B cell (primary cell): ENCODE results near the gene TRH. TPM values are rescaled to one million over a fixed set of nuclear protein-coding genes. Genes with fewer than 3 reads are reported as not detected.

Source experiments
- ATAC-seq: fragments of 200-7000 bp; cut with Tn5 transposase; one replicate; pipeline ENCODE4 v1.10.0; 2021; ENCODE audit warnings: low read depth, mild to moderate bottlenecking, moderate number of reproducible peaks, moderate library complexity
- CTCF ChIA-PET: fragments of 350-600 bp; sonication (Branson Sonifier 250); formaldehyde crosslinking; loops from one replicate; lab custom pipeline; 2021; ENCODE audit warnings: antibody characterized with exemption, inconsistent platforms; lab: Charles Lee
- POLR2A ChIA-PET: fragments of 350-600 bp; sonication (Branson Sonifier 250); formaldehyde crosslinking; loops from one replicate; lab custom pipeline; 2021; ENCODE audit warnings: antibody characterized with exemption; lab: Charles Lee
- DNase-seq: peaks from one replicate; pipeline ENCODE4 v3.0.0; 2013
- H2AFZ ChIP-seq: 2 replicates; pipeline ENCODE4 v1.6.1; 2012; ENCODE audit warnings: mild to moderate bottlenecking, low read depth, low read length; ENCODE audit not compliant: insufficient read depth, poor library complexity, severe bottlenecking
- H3K27ac ChIP-seq, 2 donors: 1 replicate in 1 of 2; 2 replicates in 1 of 2; pipeline ENCODE4 v1.5.1; 2012 to 2013; ENCODE audit warnings: low read length in 2 of 2, mild to moderate bottlenecking in 2 of 2, moderate library complexity in 1 of 2
- H3K27me3 ChIP-seq, 4 experiments: fragments of 200-600 bp in 1 of 4; sonication (generic) in 1 of 4; replicated peaks in 1 of 4; 1 replicate in 2 of 4; 2 replicates in 2 of 4; pipeline versions ENCODE4 v1.6.1 to v1.7.0; 2013 to 2016; ENCODE audit warnings: low read length in 3 of 4, mild to moderate bottlenecking in 2 of 4, mixed read lengths in 1 of 4, moderate library complexity in 1 of 4; ENCODE audit not compliant: insufficient read depth in 4 of 4, control insufficient read depth in 3 of 4; ENCODE audit errors: control extremely low read depth in 1 of 4
- H3K36me3 ChIP-seq, 2 experiments: replicated peaks in 1 of 2; 1 replicate in 1 of 2; 2 replicates in 1 of 2; pipeline versions ENCODE4 v1.6.1 to v1.7.1; 2013; ENCODE audit warnings: low read length in 1 of 2; ENCODE audit not compliant: insufficient read depth in 2 of 2, control insufficient read depth in 1 of 2; ENCODE audit errors: control extremely low read depth in 1 of 2, extremely low read depth in 1 of 2
- H3K4me1 ChIP-seq, 2 donors: fragments of 200-600 bp in 1 of 2; sonication (generic) in 1 of 2; 1 replicate in 1 of 2; 2 replicates in 1 of 2; pipeline versions ENCODE4 v1.5.1 to v1.6.1; 2013 to 2017; ENCODE audit warnings: low read length in 2 of 2; ENCODE audit not compliant: control insufficient read depth in 2 of 2, insufficient read depth in 2 of 2
- H3K4me2 ChIP-seq: replicated peaks from 2 replicates; pipeline ENCODE3; 2012; ENCODE audit warnings: mild to moderate bottlenecking, low read depth, low read length; ENCODE audit not compliant: poor library complexity, severe bottlenecking
- H3K4me3 ChIP-seq, 5 experiments: fragments of 200-600 bp in 1 of 5; sonication (generic) in 1 of 5; 1 replicate in 3 of 5; 2 replicates in 2 of 5; pipeline versions ENCODE4 v1.5.1 to v1.7.0; 2011 to 2016; ENCODE audit warnings: low read length in 4 of 5, mild to moderate bottlenecking in 4 of 5, low read depth in 2 of 5, control low read depth in 1 of 5, moderate library complexity in 1 of 5; ENCODE audit not compliant: insufficient read depth in 1 of 5; ENCODE audit errors: control extremely low read depth in 1 of 5, extremely low read depth in 1 of 5
- H3K79me2 ChIP-seq: fragments of 200-600 bp; sonication (generic); one replicate; pipeline ENCODE4 v1.6.0; 2016; ENCODE audit warnings: low read length; ENCODE audit not compliant: control insufficient read depth, insufficient read depth
- H3K9ac ChIP-seq: fragments of 200-600 bp; sonication (generic); 2 replicates; pipeline ENCODE4 v1.6.1; 2017; ENCODE audit warnings: mild to moderate bottlenecking, low read length, moderate library complexity
- H3K9me3 ChIP-seq, 3 donors: one replicate each; pipeline versions ENCODE4 v1.6.1 to v1.7.1; 2013; ENCODE audit warnings: low read length in 2 of 3; ENCODE audit not compliant: control insufficient read depth in 2 of 3, insufficient read depth in 1 of 3; ENCODE audit errors: control extremely low read depth in 1 of 3
- H4K20me1 ChIP-seq: 2 replicates; pipeline ENCODE4 v1.6.0; 2012; ENCODE audit warnings: mild to moderate bottlenecking, low read length; ENCODE audit not compliant: insufficient read depth, control insufficient read depth, poor library complexity, severe bottlenecking
- H3K27ac Mint-ChIP-seq: one replicate; pipeline ENCODE4 v1.8.0; 2021; ENCODE audit warnings: mixed read lengths
- H3K27me3 Mint-ChIP-seq: one replicate; pipeline ENCODE4 v1.8.0; 2021; ENCODE audit warnings: mixed read lengths
- H3K4me1 Mint-ChIP-seq: one replicate; pipeline ENCODE4 v1.8.0; 2021; ENCODE audit warnings: mixed read lengths
- H3K4me3 Mint-ChIP-seq: one replicate; pipeline ENCODE4 v1.8.0; 2021; ENCODE audit warnings: mixed read lengths
- H3K9me3 Mint-ChIP-seq: one replicate; pipeline ENCODE4 v1.8.0; 2022; ENCODE audit warnings: mixed read lengths; ENCODE audit not compliant: insufficient read depth
- CTCF ChIP-seq: fragments of 200-600 bp; IDR thresholded peaks from one replicate; pipeline ENCODE4 v1.8.0; 2022; ENCODE audit warnings: antibody characterized with exemption, mild to moderate bottlenecking
- EZH2 ChIP-seq: IDR thresholded peaks from 2 replicates; pipeline ENCODE4 v1.6.1; 2012; ENCODE audit warnings: borderline replicate concordance, low read depth, mild to moderate bottlenecking, moderate library complexity, low read length; ENCODE audit not compliant: insufficient read depth, poor library complexity, severe bottlenecking
- WGBS: methylation state at CpG from one replicate; pipeline ENCODE4 v1.1.5; 2013; ENCODE audit warnings: missing lambda C conversion rate; ENCODE audit not compliant: insufficient coverage; 5-methylcytosine and 5-hydroxymethylcytosine counted together
- intact Hi-C: fragments of 100-400 bp; cut with micrococcal nuclease; formaldehyde crosslinking; loops from one replicate; pipeline ENCODE4 v1.10.0; 2022
- polyA plus RNA-seq: library from polyadenylated mRNA; depleted of rRNA; stranded (reverse); fragments of >200 nt; gene quantifications from 2 replicates; pipeline ENCODE4 v1.2.3, GENCODE V29; 2012
- total RNA-seq, 2 donors: library from RNA; stranded (reverse); fragments of 120-200 nt in 1 of 2; gene quantifications; 1 replicate in 1 of 2; 2 replicates in 1 of 2; pipeline versions ENCODE4 v1.2.3 to v1.2.4, GENCODE V29; 2013 to 2022

TRH gene
- total and polyA plus RNA-seq, 2 donors (not counting 1 experiment from before 2014, with no cell fraction given) = not detected

GRCh38 chr3:129954514-129954913, 20.0 kb upstream of the TRH start:
- H3K27me3 Mint-ChIP-seq = no peaks in the 10 kb centered on the region
- peaks cover 12% of the 10 kb centered on the region for H3K4me1 Mint-ChIP-seq
- POLR2A ChIA-PET = no interaction called here
- CTCF ChIA-PET = no interaction called here
- ATAC-seq (no peak), DNase-seq (no peak)
- intact Hi-C loops = no loop called here
- no peak overlapping the region for H3K4me3 ChIP-seq
- no peaks in the 10 kb centered on the region for H3K27me3 ChIP-seq
- peak overlapping the region; percentile 52 for H2AFZ ChIP-seq
- H3K36me3 ChIP-seq = no peaks in the 10 kb centered on the region
- no peak overlapping the region for H3K4me3 Mint-ChIP-seq
- no peak overlapping the region for H3K27ac ChIP-seq
- no peak overlapping the region for H3K27ac Mint-ChIP-seq
- no peaks in the 10 kb centered on the region for H4K20me1 ChIP-seq
- 62% methylated on average over 2 of the region's 2 CpGs for WGBS
- H3K4me1 ChIP-seq = peaks cover 3 to 6% of the 10 kb centered on the region in 2 donors
- TF ChIP-seq EZH2 (no peak), CTCF (no peak)
- H3K4me2 ChIP-seq = no peak overlapping the region
- H3K9ac ChIP-seq = no peak overlapping the region
- no peaks in the 10 kb centered on the region for H3K9me3 ChIP-seq
- no peaks in the 10 kb centered on the region for H3K9me3 Mint-ChIP-seq
- no peaks in the 10 kb centered on the region for H3K79me2 ChIP-seq

GRCh38 chr3:129956936-129957335, 17.6 kb upstream of the TRH start:
- no peaks in the 10 kb centered on the region for H3K27me3 Mint-ChIP-seq
- H3K27me3 ChIP-seq = no peaks in the 10 kb centered on the region
- H3K4me2 ChIP-seq = no peak overlapping the region
- ATAC-seq (no peak), DNase-seq (no peak)
- no peak overlapping the region for H3K9ac ChIP-seq
- H3K79me2 ChIP-seq = no peaks in the 10 kb centered on the region
- POLR2A ChIA-PET = no interaction called here
- H3K36me3 ChIP-seq = no peaks in the 10 kb centered on the region
- TF ChIP-seq CTCF (no peak), EZH2 (no peak)
- no peak overlapping the region for H3K27ac ChIP-seq
- H3K27ac Mint-ChIP-seq = no peak overlapping the region
- H4K20me1 ChIP-seq = no peaks in the 10 kb centered on the region
- intact Hi-C loops = no loop called here
- no peaks in the 10 kb centered on the region for H3K9me3 Mint-ChIP-seq
- no peak overlapping the region for H3K4me3 Mint-ChIP-seq
- H3K4me1 ChIP-seq = peaks cover 0 to 6% of the 10 kb centered on the region in 2 donors
- H3K4me1 Mint-ChIP-seq = peaks cover 9% of the 10 kb centered on the region
- CTCF ChIA-PET = no interaction called here
- no peak overlapping the region for H2AFZ ChIP-seq
- H3K9me3 ChIP-seq = no peaks in the 10 kb centered on the region
- H3K4me3 ChIP-seq = no peak overlapping the region
